Cardiac fibroblast (primary cell): ENCODE measurements around the gene INKA2.
A peak's percentile ranks its signal among the peaks of the same experiment; 100 is the strongest.

ENCODE experiments used
- DNase-seq, 2 donors: peaks; one replicate each; pipeline versions ENCODE4 v3.0.0 to v3.0.0-alpha.2; 2010; ENCODE audit warnings: low read depth in 2 of 2
- H3K4me3 ChIP-seq, 2 donors: replicated peaks in 1 of 2; 1 replicate in 1 of 2; 2 replicates in 1 of 2; pipeline ENCODE4 v1.5.1; 2011; ENCODE audit warnings: low read depth in 2 of 2, low read length in 2 of 2, mild to moderate bottlenecking in 2 of 2, moderate library complexity in 1 of 2
- TF ChIP-seq, protein P1 (sequence below): IDR thresholded peaks from one replicate; pipeline ENCODE4 v1.5.1; 2011; ENCODE audit warnings: low read depth, mild to moderate bottlenecking, low read length, inconsistent platforms

Gene INKA2

GRCh38 chr1:111738133-111738435 lies 1.1 kb downstream of the INKA2 start:
- TF ChIP-seq, protein P1, sequence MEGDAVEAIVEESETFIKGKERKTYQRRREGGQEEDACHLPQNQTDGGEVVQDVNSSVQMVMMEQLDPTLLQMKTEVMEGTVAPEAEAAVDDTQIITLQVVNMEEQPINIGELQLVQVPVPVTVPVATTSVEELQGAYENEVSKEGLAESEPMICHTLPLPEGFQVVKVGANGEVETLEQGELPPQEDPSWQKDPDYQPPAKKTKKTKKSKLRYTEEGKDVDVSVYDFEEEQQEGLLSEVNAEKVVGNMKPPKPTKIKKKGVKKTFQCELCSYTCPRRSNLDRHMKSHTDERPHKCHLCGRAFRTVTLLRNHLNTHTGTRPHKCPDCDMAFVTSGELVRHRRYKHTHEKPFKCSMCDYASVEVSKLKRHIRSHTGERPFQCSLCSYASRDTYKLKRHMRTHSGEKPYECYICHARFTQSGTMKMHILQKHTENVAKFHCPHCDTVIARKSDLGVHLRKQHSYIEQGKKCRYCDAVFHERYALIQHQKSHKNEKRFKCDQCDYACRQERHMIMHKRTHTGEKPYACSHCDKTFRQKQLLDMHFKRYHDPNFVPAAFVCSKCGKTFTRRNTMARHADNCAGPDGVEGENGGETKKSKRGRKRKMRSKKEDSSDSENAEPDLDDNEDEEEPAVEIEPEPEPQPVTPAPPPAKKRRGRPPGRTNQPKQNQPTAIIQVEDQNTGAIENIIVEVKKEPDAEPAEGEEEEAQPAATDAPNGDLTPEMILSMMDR, result no peak
- no peak for DNase-seq
- peak overlapping the region; percentile 54 to 76 for H3K4me3 ChIP-seq

GRCh38 chr1:111737216-111738132 lies 1.7 kb downstream of the INKA2 start:
- DNase-seq, result peak in 1 of 2 donors; percentile 39
- TF ChIP-seq, protein P1, result no peak
- H3K4me3 ChIP-seq, result peak overlapping the region; percentile 54 to 76

GRCh38 chr1:111736548-111737215 lies 2.5 kb downstream of the INKA2 start:
- peak; percentile 58 to 74 for DNase-seq
- TF ChIP-seq, protein P1, result no peak
- H3K4me3 ChIP-seq, result peak overlapping the region in 1 of 2 donors; percentile 76

GRCh38 chr1:111735858-111736544 lies 3.2 kb downstream of the INKA2 start:
- TF ChIP-seq, protein P1, result no peak
- peak overlapping the region in 1 of 2 donors; percentile 7 for H3K4me3 ChIP-seq
- DNase-seq, result peak; percentile 25 to 62

GRCh38 chr1:111735321-111735720 lies 3.9 kb downstream of the INKA2 start:
- TF ChIP-seq, protein P1, result no peak
- H3K4me3 ChIP-seq, result no peak overlapping the region
- DNase-seq, result peak; percentile 40 to 72

DNA sequence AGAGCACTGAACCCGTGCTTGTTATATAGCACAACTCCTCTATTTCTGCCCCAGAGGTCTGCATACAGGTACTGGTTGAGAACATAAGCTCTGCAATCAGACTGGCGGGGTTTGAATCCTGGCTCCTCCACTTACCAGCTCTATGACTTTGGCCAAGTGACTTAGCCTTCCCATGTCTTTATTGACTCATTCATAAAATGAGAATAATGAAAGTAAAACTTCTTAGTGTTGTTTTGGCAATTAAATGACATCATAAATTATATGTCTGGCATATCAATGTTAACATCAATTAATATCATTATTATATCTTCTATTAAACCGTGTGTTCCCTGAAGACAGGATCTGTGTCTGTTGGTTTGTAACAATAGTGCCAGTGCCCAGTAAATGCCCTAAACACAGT lies 4.3 kb downstream of the INKA2 start:
- TF ChIP-seq, protein P1, result no peak
- H3K4me3 ChIP-seq, result no peak overlapping the region
- DNase-seq, result no peak
